ENCODE results near the gene NOB1. TPM values are rescaled to one million over a fixed set of nuclear protein-coding genes. Genes with fewer than 3 reads are reported as not detected.
"Not testable (repeated sequence)": the region's sequence is repeated elsewhere in the genome, so short reads cannot be mapped to it uniquely, and the experiment has no call there.

The NOB1 gene
- total RNA-seq, 2 experiments from 2014 or later = 60.6 to 62.5 TPM

GRCh38 chr16:69754143-69754468 lies 620 bp downstream of the NOB1 start:
- ChIA-PET CTCF (interaction anchor here (0.8 to 4.0 kb wide), 30 partner anchors 9 to 425 kb away, joined by 3 to 87 read pairs (median 4); partner anchors contain the start of genes CYB5B and NQO1), POLR2A (interaction anchor here (0.9 to 3.4 kb wide), 20 partner anchors 9 to 425 kb away, joined by 3 to 84 read pairs (median 8); partner anchors contain the start of genes COG8, NQO1 and WWP2)
- H3K27me3 Mint-ChIP-seq = no peaks in the 10 kb centered on the region
- DNase-seq = no peak
- no peaks in the 10 kb centered on the region for H3K9me3 Mint-ChIP-seq
- peaks cover 32% of the 10 kb centered on the region for H3K36me3 Mint-ChIP-seq (ENCODE audit: low read depth)
- peak overlapping the region; percentile 100 for H3K4me3 Mint-ChIP-seq
- H3K27ac Mint-ChIP-seq = peak overlapping the region; percentile 92
- H3K4me1 Mint-ChIP-seq = peaks cover 35% of the 10 kb centered on the region

- Mint-ChIP-seq H3K9me3 (no peaks in the 10 kb centered on the region), H3K36me3 (ENCODE audit: low read depth) (peaks cover 72% of the 10 kb centered on the region), H3K4me3 (no peak overlapping the region), H3K27ac (no peak overlapping the region), H3K4me1 (peaks cover 20% of the 10 kb centered on the region), H3K27me3 (no peaks in the 10 kb centered on the region)
- ChIA-PET POLR2A (no interaction called here), CTCF (interaction anchor here (1.0 to 1.8 kb wide), 2 partner anchors 39 to 40 kb away, joined by 3 to 5 read pairs; no protein-coding TSS in a partner anchor)
- DNase-seq = no peak
These were observed 5.9 kb downstream of the NOB1 start for GRCh38 chr16:69748694-69749345.

GRCh38 chr16:69747115-69747514 lies 7.6 kb downstream of the NOB1 start:
- no peaks in the 10 kb centered on the region for H3K9me3 Mint-ChIP-seq
- ChIA-PET CTCF (no interaction called here), POLR2A (interaction anchor here (0.6 kb wide), 1 partner anchor 386 kb away, joined by 4 read pairs; no protein-coding TSS in a partner anchor)
- no peak overlapping the region for H3K27ac Mint-ChIP-seq
- H3K27me3 Mint-ChIP-seq = no peaks in the 10 kb centered on the region
- peaks cover 79% of the 10 kb centered on the region for H3K36me3 Mint-ChIP-seq (ENCODE audit: low read depth)
- DNase-seq = no peak
- H3K4me3 Mint-ChIP-seq = no peak overlapping the region
- peaks cover 5% of the 10 kb centered on the region for H3K4me1 Mint-ChIP-seq

- Mint-ChIP-seq H3K4me3 (no peak overlapping the region), H3K4me1 (no peaks in the 10 kb centered on the region), H3K36me3 (ENCODE audit: low read depth) (peaks cover 80% of the 10 kb centered on the region), H3K27ac (no peak overlapping the region), H3K27me3 (no peaks in the 10 kb centered on the region), H3K9me3 (no peaks in the 10 kb centered on the region)
- ChIA-PET POLR2A (interaction anchor here (0.9 to 1.3 kb wide), 2 partner anchors 8 to 17 kb away, joined by 3 to 9 read pairs; partner anchors contain the start of gene NOB1), CTCF (interaction anchor here (1.5 kb wide), 1 partner anchor 8 kb away, joined by 7 read pairs; the partner anchor contains the start of gene NOB1)
- DNase-seq = no peak
These were observed 8.8 kb downstream of the NOB1 start for GRCh38 chr16:69745959-69746358.

GRCh38 chr16:69745232-69745612 lies 9.5 kb downstream of the NOB1 start:
- Mint-ChIP-seq H3K4me3 (no peak overlapping the region), H3K9me3 (no peaks in the 10 kb centered on the region), H3K27ac (no peak overlapping the region), H3K36me3 (ENCODE audit: low read depth) (peaks cover 77% of the 10 kb centered on the region), H3K27me3 (no peaks in the 10 kb centered on the region), H3K4me1 (no peaks in the 10 kb centered on the region)
- no peak for DNase-seq
- CTCF ChIA-PET = interaction anchor here (1.5 kb wide), 1 partner anchor 9 kb away, joined by 7 read pairs; the partner anchor contains the start of gene NOB1
- POLR2A ChIA-PET = interaction anchor here (0.7 to 1.3 kb wide), 2 partner anchors 9 to 16 kb away, joined by 3 to 9 read pairs; partner anchors contain the start of gene NOB1

- peaks cover 80% of the 10 kb centered on the region for H3K36me3 Mint-ChIP-seq (ENCODE audit: low read depth)
- H3K27ac Mint-ChIP-seq = no peak overlapping the region
- DNase-seq = no peak
- H3K9me3 Mint-ChIP-seq = no peaks in the 10 kb centered on the region
- POLR2A ChIA-PET = interaction anchor here (0.7 to 1.3 kb wide), 2 partner anchors 10 to 17 kb away, joined by 3 to 9 read pairs; partner anchors contain the start of gene NOB1
- no peaks in the 10 kb centered on the region for H3K27me3 Mint-ChIP-seq
- CTCF ChIA-PET = interaction anchor here (1.5 kb wide), 1 partner anchor 10 kb away, joined by 7 read pairs; the partner anchor contains the start of gene NOB1
- H3K4me3 Mint-ChIP-seq = no peak overlapping the region
- no peaks in the 10 kb centered on the region for H3K4me1 Mint-ChIP-seq
These were observed 10.1 kb downstream of the NOB1 start for GRCh38 chr16:69744363-69745231.

- Mint-ChIP-seq H3K4me1 (no peaks in the 10 kb centered on the region), H3K36me3 (ENCODE audit: low read depth) (peaks cover 57% of the 10 kb centered on the region), H3K4me3 (no peak overlapping the region), H3K9me3 (no peaks in the 10 kb centered on the region), H3K27me3 (no peaks in the 10 kb centered on the region), H3K27ac (no peak overlapping the region)
- CTCF ChIA-PET = interaction anchor here (1.4 kb wide), 2 partner anchors 12 kb away, joined by 4 to 5 read pairs; partner anchors contain the start of gene NOB1
- POLR2A ChIA-PET = interaction anchor here (1.5 kb wide), 1 partner anchor 12 kb away, joined by 10 read pairs; the partner anchor contains the start of gene NOB1
- no peak for DNase-seq
These were observed 12.5 kb downstream of the NOB1 start for GRCh38 chr16:69741951-69742904.

- H3K27ac Mint-ChIP-seq = no peak overlapping the region
- H3K36me3 Mint-ChIP-seq (ENCODE audit: low read depth) = peaks cover 53% of the 10 kb centered on the region
- no peak overlapping the region for H3K4me3 Mint-ChIP-seq
- no peaks in the 10 kb centered on the region for H3K9me3 Mint-ChIP-seq
- DNase-seq = no peak
- H3K27me3 Mint-ChIP-seq = no peaks in the 10 kb centered on the region
- ChIA-PET POLR2A (interaction anchor here (0.7 to 1.5 kb wide), 2 partner anchors 12 to 14 kb away, joined by 3 to 10 read pairs; partner anchors contain the start of gene NOB1), CTCF (interaction anchor here (1.4 kb wide), 1 partner anchor 13 kb away, joined by 5 read pairs; the partner anchor contains the start of gene NOB1)
- no peaks in the 10 kb centered on the region for H3K4me1 Mint-ChIP-seq
These were observed 13.2 kb downstream of the NOB1 start for GRCh38 chr16:69741519-69741918.

- no peaks in the 10 kb centered on the region for H3K27me3 Mint-ChIP-seq
These were observed 22.6 kb downstream of the NOB1 start for GRCh38 chr16:69732101-69732500.

GRCh38 chr16:69731280-69731679 lies 23.4 kb downstream of the NOB1 start:
- CTCF ChIA-PET = interaction anchor here (1.3 kb wide), 1 partner anchor 23 kb away, joined by 4 read pairs; the partner anchor contains the start of gene NOB1
- DNase-seq; H3K4me3 Mint-ChIP-seq; H3K9me3 Mint-ChIP-seq; H3K36me3 Mint-ChIP-seq (ENCODE audit: low read depth); H3K27ac Mint-ChIP-seq; H3K27me3 Mint-ChIP-seq: not testable (repeated sequence)
- peaks cover 23% of the 10 kb centered on the region for H3K4me1 Mint-ChIP-seq
- POLR2A ChIA-PET = interaction anchor here (0.8 kb wide), 1 partner anchor 18 kb away, joined by 3 read pairs; no protein-coding TSS in a partner anchor

More at GRCh38 chr16:69732101-69732500, 22.6 kb downstream of the NOB1 start:
- no peaks in the 10 kb centered on the region for H3K36me3 Mint-ChIP-seq (ENCODE audit: low read depth)
- no peak overlapping the region for H3K27ac Mint-ChIP-seq
- peaks cover 15% of the 10 kb centered on the region for H3K4me1 Mint-ChIP-seq
- H3K4me3 Mint-ChIP-seq = no peak overlapping the region
- no peak for DNase-seq
- ChIA-PET CTCF (interaction anchor here (1.3 kb wide), 1 partner anchor 23 kb away, joined by 4 read pairs; the partner anchor contains the start of gene NOB1), POLR2A (interaction anchor here (0.8 to 1.0 kb wide), 2 partner anchors 19 to 22 kb away, joined by 3 to 5 read pairs; partner anchors contain the start of gene NOB1)
- no peaks in the 10 kb centered on the region for H3K9me3 Mint-ChIP-seq

- ChIA-PET CTCF (interaction anchor here (0.8 to 7.4 kb wide), 2 partner anchors 25 to 26 kb away, joined by 3 to 87 read pairs; partner anchors contain the start of gene NOB1), POLR2A (interaction anchor here (4.8 to 7.3 kb wide), 2 partner anchors 25 to 34 kb away, joined by 47 to 84 read pairs; partner anchors contain the start of genes NOB1 and WWP2)
- H3K4me3 Mint-ChIP-seq; DNase-seq; H3K36me3 Mint-ChIP-seq (ENCODE audit: low read depth); H3K27ac Mint-ChIP-seq; H3K9me3 Mint-ChIP-seq; H3K27me3 Mint-ChIP-seq: not testable (repeated sequence)
- H3K4me1 Mint-ChIP-seq = peaks cover 43% of the 10 kb centered on the region
These were observed 25.7 kb downstream of the NOB1 start for GRCh38 chr16:69729030-69729429.

Measured in activated CD4-positive, alpha-beta memory T cell treated with anti-CD3 and anti-CD28 coated beads, Interleukin-2, amount 10 ng/mL, durations not matched to agents 7 days and 5 days (primary cell).